ENCODE data around the gene TSPEAR. TPM values are rescaled to one million over a fixed set of nuclear protein-coding genes. Genes with fewer than 3 reads are reported as not detected.
A peak's percentile ranks its signal among the peaks of the same experiment; 100 is the strongest.

TSPEAR gene
- total and polyA plus RNA-seq, 12 donors: under 0.01 to 3.4 (median 1.0) TPM; not detected in 3

DNA sequence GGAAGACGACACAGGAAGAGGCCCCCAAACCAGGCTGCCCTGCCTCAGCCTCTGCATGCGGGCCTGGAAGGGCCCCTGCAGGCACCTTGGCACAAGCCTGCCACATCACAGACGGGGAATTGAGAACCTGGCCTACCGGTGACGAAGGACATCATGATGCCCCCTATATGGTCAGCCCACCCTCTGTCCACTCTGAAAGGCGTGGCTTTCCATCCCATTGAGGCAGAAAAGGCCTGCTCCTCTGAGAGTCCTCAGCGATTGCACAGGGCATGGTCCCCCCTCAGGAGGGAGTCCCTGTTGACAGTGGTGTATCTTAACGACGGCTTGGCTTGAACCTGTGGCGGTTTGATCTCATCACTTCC, 182.8 kb downstream of the TSPEAR start:
- Histone ChIP-seq H3K27ac (no peak overlapping the region), H3K36me3 (no peaks in the 10 kb centered on the region), H3K9me3 (no peaks in the 10 kb centered on the region), H3K4me3 (no peak overlapping the region), H3K27me3 (peaks cover 0 to 40% (median 3%) of the 10 kb centered on the region in 7 donors), H3K4me1 (no peaks in the 10 kb centered on the region)
- WGBS, 2 donors: 81 to 84% methylated on average over 10 of the region's 10 CpGs
- ATAC-seq (no peak), DNase-seq (no peak)
- TF ChIP-seq, protein P1, sequence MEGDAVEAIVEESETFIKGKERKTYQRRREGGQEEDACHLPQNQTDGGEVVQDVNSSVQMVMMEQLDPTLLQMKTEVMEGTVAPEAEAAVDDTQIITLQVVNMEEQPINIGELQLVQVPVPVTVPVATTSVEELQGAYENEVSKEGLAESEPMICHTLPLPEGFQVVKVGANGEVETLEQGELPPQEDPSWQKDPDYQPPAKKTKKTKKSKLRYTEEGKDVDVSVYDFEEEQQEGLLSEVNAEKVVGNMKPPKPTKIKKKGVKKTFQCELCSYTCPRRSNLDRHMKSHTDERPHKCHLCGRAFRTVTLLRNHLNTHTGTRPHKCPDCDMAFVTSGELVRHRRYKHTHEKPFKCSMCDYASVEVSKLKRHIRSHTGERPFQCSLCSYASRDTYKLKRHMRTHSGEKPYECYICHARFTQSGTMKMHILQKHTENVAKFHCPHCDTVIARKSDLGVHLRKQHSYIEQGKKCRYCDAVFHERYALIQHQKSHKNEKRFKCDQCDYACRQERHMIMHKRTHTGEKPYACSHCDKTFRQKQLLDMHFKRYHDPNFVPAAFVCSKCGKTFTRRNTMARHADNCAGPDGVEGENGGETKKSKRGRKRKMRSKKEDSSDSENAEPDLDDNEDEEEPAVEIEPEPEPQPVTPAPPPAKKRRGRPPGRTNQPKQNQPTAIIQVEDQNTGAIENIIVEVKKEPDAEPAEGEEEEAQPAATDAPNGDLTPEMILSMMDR (IDR thresholded peaks at IDR 0.05): no peak
- intact Hi-C loops (cut with DNase I): no loop called here

DNA sequence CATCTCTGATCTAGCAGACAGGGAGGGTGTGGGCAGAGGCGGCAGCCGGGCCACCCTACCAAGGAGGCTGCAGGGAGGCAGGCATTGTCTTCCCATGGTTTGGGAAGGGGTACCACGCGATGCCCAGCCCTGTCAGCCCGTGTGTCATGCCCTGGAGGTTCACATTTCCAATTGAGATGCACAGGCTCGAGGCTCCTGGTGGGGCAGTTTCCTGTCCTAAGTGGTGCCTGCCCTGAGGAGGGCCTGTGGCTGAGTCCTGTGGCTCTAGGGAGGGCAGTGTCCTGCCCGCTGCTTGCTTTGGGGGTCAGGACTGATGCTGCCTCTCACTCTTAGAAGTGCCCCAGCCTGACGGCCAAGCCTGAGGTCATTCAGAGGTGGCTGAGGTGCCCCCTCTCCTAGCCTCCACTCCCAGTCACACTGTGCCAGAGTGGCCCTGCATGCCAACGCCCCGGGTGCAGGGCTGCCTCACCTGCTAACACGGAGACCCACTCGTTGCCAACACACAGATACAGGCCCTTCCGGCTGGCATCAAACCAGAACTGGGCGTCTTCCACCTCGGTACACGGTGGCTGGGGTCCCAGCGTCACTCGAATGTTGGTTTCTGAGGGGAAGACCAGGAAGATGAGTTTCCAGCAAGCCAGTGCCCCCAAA, 183.3 kb downstream of the TSPEAR start:
- DNase-seq: peak in 1 of 2 donors; percentile 4
- 80 to 83% methylated on average over 18 of the region's 18 CpGs for WGBS, 2 donors
- Histone ChIP-seq H3K9me3 (no peaks in the 10 kb centered on the region), H3K36me3 (no peaks in the 10 kb centered on the region), H3K4me3 (no peak overlapping the region), H3K4me1 (no peaks in the 10 kb centered on the region), H3K27ac (no peak overlapping the region), H3K27me3 (peaks cover 0 to 42% (median 3%) of the 10 kb centered on the region in 7 donors)
- no peak for ATAC-seq
- TF ChIP-seq, protein P1 (IDR thresholded peaks at IDR 0.05): no peak
- intact Hi-C loops (cut with DNase I): no loop called here

DNA sequence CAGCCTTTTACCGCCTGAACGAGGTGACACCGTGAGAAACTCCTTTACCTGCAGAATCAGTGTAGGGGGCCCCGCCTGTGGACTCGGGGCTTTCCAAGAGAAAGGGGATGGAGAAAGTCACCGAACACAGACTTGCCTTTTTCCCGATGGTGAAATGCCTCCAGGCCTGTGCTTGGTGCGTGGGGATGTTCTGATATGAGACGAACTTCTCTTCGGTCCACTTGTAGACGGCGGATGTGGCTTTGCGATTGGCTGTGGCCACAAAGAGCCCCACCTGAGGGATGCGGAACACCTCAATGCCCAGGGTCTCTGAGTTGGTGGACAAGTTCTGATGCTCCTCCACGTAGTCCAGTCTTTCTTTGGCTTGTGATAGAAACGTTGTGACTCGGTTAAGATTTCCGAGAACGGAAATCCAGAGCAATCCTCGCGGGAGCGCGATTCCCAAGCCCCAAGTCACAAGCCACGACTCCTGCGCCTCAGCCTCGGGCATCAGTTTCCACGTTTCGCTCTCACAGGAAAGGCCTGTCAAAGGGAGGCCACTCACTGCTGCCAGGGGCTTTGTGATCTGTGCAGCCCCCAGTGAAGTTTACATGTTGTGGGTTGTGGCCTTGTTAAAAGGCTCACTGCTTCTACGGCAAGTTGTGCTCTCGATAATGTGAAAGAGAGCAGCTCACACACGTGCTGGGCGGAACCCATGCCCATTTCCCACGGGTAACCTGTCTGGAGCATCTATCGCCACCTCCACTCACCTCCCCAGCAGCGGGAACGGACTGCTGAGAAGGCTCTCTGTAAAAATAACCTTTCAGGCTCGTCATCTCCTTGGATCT, 184.0 kb downstream of the TSPEAR start:
- ATAC-seq: no peak
- intact Hi-C loops (cut with DNase I): no loop called here
- no peaks in the 10 kb centered on the region for H3K36me3 ChIP-seq

More for the DNA sequence above, 184.0 kb downstream of the TSPEAR start:
- no peak for DNase-seq
- WGBS, 2 donors: 86 to 87% methylated on average over 37 of the region's 37 CpGs
- H3K4me1 ChIP-seq: no peaks in the 10 kb centered on the region
- TF ChIP-seq, protein P1 (IDR thresholded peaks at IDR 0.05): no peak
- H3K4me3 ChIP-seq: no peak overlapping the region
- H3K27ac ChIP-seq: no peak overlapping the region
- peaks cover 0 to 42% (median 3%) of the 10 kb centered on the region in 7 donors for H3K27me3 ChIP-seq
- no peaks in the 10 kb centered on the region for H3K9me3 ChIP-seq
